ENCODE measurements around the gene KRTAP3-3.

DNA sequence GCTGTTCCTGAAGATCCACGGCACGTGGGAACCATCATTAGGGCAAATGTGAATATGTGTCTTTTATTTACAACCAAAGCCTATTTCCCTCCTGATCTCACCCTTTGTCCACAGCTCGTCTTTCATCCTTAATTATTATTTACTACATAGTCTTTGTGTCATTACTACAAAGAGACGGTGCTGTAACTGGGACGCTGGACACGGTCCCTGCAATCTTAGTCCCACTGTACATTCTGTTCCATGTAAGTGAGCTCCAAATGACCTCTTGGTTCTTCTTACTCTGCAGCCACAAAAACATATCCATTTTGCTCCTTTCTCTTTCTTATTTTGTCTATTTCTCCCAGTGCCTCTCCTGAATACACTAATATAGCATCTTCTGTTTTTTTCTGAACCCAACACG, 43.8 kb downstream of the KRTAP3-3 start:
- TF ChIP-seq CTCF (conservative IDR thresholded peaks at IDR 0.05; ENCODE audit: low read depth in 2 of 2): no peak
- TF ChIP-seq EZH2 (IDR thresholded peaks at IDR 0.05; ENCODE audit: low read depth, unreplicated experiment): no peak
- no peak for TF ChIP-seq CREB1 (CRISPR knock-in tag; IDR thresholded peaks at IDR 0.05; ENCODE audit: low read depth)
